Common myeloid progenitor, CD34-positive (primary cell): ENCODE measurements around the gene RIMBP3B. TPM values are rescaled to one million over a fixed set of nuclear protein-coding genes. Genes with fewer than 3 reads are reported as not detected.
"Not testable (repeated sequence)": the region's sequence is repeated elsewhere in the genome, so short reads cannot be mapped to it uniquely, and the experiment has no call there.

Experiments
- CTCF ChIA-PET: fragments of 350-600 bp; sonication (Branson Sonifier 250); formaldehyde crosslinking; loops from one replicate; lab custom pipeline; 2021; ENCODE audit warnings: antibody characterized with exemption; lab: Charles Lee
- POLR2A ChIA-PET: fragments of 350-600 bp; sonication (Branson Sonifier 250); formaldehyde crosslinking; loops from one replicate; lab custom pipeline; 2021; ENCODE audit warnings: antibody characterized with exemption; lab: Charles Lee
- DNase-seq, 3 donors: peaks; one replicate each; pipeline versions ENCODE4 v3.0.0 to v3.0.0-alpha.2; 2013
- H3K27ac ChIP-seq, 2 experiments: 1 replicate in 1 of 2; 2 replicates in 1 of 2; pipeline ENCODE4 v1.7.0; 2013; ENCODE audit warnings: inconsistent platforms in 2 of 2, low read length in 2 of 2, mild to moderate bottlenecking in 2 of 2, low read depth in 1 of 2, moderate library complexity in 1 of 2; ENCODE audit not compliant: severe bottlenecking in 2 of 2, insufficient read depth in 1 of 2, poor library complexity in 1 of 2
- H3K27me3 ChIP-seq, 5 experiments: replicated peaks in 2 of 5; 1 replicate in 3 of 5; 2 replicates in 2 of 5; pipeline versions ENCODE4 v1.6.1 to v1.7.0; 2013; ENCODE audit warnings: low read length in 4 of 5, mild to moderate bottlenecking in 2 of 5, moderate library complexity in 2 of 5, inconsistent platforms in 1 of 5; ENCODE audit not compliant: insufficient read depth in 5 of 5, control insufficient read depth in 4 of 5
- H3K36me3 ChIP-seq, 4 experiments: 1 replicate in 2 of 4; 2 replicates in 2 of 4; pipeline versions ENCODE4 v1.6.1 to v1.7.0; 2013; ENCODE audit warnings: low read length in 3 of 4, control low read depth in 1 of 4, mild to moderate bottlenecking in 1 of 4; ENCODE audit not compliant: control insufficient read depth in 4 of 4, insufficient read depth in 4 of 4
- H3K4me1 ChIP-seq, 4 experiments: 1 replicate in 3 of 4; 2 replicates in 1 of 4; pipeline versions ENCODE4 v1.6.1 to v1.7.1; 2013; ENCODE audit warnings: low read length in 3 of 4, mild to moderate bottlenecking in 3 of 4, control low read depth in 1 of 4, inconsistent platforms in 1 of 4, moderate library complexity in 1 of 4; ENCODE audit not compliant: control insufficient read depth in 4 of 4, insufficient read depth in 4 of 4; ENCODE audit errors: control extremely low read depth in 1 of 4
- H3K4me3 ChIP-seq, 7 experiments: 1 replicate in 4 of 7; 2 replicates in 3 of 7; pipeline versions ENCODE4 v1.5.1 to v1.7.0; 2013; ENCODE audit warnings: mild to moderate bottlenecking in 7 of 7, low read length in 6 of 7, moderate library complexity in 6 of 7, inconsistent platforms in 2 of 7, low read depth in 2 of 7, control low read depth in 1 of 7; ENCODE audit not compliant: insufficient read depth in 4 of 7, control insufficient read depth in 1 of 7; ENCODE audit errors: extremely low read depth in 1 of 7
- H3K9me3 ChIP-seq, 5 experiments: 1 replicate in 4 of 5; 2 replicates in 1 of 5; pipeline versions ENCODE4 v1.6.1 to v1.7.1; 2013; ENCODE audit warnings: low read length in 4 of 5, mild to moderate bottlenecking in 2 of 5, inconsistent platforms in 1 of 5, low read depth in 1 of 5, moderate library complexity in 1 of 5; ENCODE audit not compliant: control insufficient read depth in 4 of 5, insufficient read depth in 2 of 5; ENCODE audit errors: control extremely low read depth in 1 of 5
- WGBS: methylation state at CpG from one replicate; pipeline ENCODE4 v1.1.5; 2013; ENCODE audit not compliant: insufficient coverage; 5-methylcytosine and 5-hydroxymethylcytosine counted together
- polyA plus RNA-seq: library from polyadenylated mRNA; unstranded; fragments of 120-200 nt; gene quantifications from one replicate; pipeline ENCODE4 v1.2.1, GENCODE V29; 2013

The RIMBP3B gene, protein sequence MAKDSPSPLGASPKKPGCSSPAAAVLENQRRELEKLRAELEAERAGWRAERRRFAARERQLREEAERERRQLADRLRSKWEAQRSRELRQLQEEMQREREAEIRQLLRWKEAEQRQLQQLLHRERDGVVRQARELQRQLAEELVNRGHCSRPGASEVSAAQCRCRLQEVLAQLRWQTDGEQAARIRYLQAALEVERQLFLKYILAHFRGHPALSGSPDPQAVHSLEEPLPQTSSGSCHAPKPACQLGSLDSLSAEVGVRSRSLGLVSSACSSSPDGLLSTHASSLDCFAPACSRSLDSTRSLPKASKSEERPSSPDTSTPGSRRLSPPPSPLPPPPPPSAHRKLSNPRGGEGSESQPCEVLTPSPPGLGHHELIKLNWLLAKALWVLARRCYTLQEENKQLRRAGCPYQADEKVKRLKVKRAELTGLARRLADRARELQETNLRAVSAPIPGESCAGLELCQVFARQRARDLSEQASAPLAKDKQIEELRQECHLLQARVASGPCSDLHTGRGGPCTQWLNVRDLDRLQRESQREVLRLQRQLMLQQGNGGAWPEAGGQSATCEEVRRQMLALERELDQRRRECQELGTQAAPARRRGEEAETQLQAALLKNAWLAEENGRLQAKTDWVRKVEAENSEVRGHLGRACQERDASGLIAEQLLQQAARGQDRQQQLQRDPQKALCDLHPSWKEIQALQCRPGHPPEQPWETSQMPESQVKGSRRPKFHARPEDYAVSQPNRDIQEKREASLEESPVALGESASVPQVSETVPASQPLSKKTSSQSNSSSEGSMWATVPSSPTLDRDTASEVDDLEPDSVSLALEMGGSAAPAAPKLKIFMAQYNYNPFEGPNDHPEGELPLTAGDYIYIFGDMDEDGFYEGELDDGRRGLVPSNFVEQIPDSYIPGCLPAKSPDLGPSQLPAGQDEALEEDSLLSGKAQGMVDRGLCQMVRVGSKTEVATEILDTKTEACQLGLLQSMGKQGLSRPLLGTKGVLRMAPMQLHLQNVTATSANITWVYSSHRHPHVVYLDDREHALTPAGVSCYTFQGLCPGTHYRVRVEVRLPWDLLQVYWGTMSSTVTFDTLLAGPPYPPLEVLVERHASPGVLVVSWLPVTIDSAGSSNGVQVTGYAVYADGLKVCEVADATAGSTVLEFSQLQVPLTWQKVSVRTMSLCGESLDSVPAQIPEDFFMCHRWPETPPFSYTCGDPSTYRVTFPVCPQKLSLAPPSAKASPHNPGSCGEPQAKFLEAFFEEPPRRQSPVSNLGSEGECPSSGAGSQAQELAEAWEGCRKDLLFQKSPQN (N-terminal part only)
- 0.41 TPM for polyA plus RNA-seq

DNA sequence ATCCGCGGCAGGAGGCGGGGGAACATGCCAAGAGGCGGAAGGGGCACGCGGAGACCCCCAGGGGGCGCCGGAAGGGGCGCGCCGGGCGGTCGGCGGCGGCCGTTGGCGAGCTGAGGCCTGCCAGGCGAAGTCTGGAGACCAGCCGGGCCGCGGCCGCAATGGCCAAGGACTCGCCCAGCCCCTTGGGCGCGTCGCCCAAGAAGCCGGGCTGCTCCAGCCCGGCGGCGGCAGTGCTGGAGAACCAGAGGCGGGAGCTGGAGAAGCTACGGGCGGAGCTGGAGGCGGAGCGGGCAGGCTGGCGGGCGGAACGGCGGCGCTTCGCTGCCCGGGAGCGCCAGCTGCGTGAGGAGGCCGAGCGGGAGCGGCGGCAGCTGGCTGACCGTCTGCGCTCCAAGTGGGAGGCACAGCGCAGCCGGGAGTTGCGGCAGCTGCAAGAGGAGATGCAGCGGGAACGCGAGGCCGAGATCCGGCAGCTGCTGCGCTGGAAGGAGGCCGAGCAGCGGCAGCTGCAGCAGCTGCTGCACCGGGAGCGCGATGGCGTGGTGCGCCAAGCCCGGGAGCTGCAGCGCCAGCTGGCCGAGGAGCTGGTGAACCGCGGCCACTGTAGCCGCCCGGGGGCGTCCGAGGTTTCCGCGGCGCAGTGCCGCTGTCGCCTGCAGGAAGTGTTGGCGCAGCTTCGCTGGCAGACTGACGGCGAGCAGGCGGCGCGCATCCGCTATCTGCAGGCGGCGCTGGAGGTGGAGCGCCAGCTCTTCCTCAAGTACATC is at the start of gene RIMBP3B:
RIMBP3B (plus strand) TSS at position 51 of the 767 bp plus-strand sequence; CDS start at position 159, 108 bp downstream.
- H3K27me3 ChIP-seq, H3K27ac ChIP-seq, H3K4me3 ChIP-seq, CTCF ChIA-PET, H3K4me1 ChIP-seq, POLR2A ChIA-PET, H3K36me3 ChIP-seq, H3K9me3 ChIP-seq, DNase-seq: not testable (repeated sequence)
- WGBS, result no CpG with 5 or more reads among the region's 91 CpGs

DNA sequence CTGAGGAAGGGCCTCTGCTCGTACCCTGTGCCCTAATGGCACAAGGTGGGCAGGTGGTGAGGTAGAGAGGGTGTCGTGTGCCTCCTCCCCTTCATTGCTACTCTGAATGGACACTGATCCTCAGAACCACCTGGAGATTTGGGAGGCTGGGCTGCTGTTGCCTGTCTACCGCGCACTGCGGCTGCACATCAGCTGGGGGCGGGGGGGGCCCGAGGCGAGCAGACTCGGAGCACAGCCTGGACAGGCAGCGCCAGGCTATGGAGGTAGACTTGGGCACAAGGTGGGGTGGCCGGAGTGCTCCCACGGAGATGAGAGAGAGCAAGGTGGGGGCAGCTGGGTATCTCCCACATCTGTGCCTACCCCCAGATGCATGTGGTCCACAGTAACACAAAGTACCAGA is 26.0 kb upstream of the RIMBP3B start:
- H3K9me3 ChIP-seq, H3K4me3 ChIP-seq, DNase-seq, H3K4me1 ChIP-seq, CTCF ChIA-PET, H3K27ac ChIP-seq, H3K36me3 ChIP-seq, H3K27me3 ChIP-seq, POLR2A ChIA-PET: not testable (repeated sequence)
- WGBS, result no CpG with 5 or more reads among the region's 12 CpGs

DNA sequence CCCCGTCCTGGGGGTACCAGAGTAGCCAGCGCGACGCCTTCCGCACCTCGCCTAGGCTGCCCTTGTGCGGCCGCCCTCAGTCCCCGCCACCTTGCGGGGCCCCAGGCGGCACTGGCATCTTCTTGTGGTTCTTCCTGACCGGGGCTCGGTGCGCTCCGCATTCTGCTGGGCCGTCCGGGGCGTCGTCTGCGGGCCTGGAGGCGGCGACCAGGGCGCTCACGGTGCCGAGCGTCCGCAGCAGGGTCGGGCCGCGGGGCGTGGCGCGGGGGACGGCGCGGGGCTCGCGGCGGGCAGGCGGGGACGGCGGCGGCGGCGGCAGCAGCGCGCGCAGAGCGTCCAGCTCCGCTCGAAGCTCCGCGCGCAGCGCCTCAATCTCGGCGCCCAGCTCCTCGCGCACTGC is 23.0 kb upstream of the RIMBP3B start:
- peak in 1 of 3 donors; percentile 3 for DNase-seq
- H3K9me3 ChIP-seq, H3K27ac ChIP-seq, H3K4me1 ChIP-seq, CTCF ChIA-PET, H3K36me3 ChIP-seq, H3K27me3 ChIP-seq, POLR2A ChIA-PET, H3K4me3 ChIP-seq: not testable (repeated sequence)
- WGBS, result no CpG with 5 or more reads among the region's 59 CpGs

DNA sequence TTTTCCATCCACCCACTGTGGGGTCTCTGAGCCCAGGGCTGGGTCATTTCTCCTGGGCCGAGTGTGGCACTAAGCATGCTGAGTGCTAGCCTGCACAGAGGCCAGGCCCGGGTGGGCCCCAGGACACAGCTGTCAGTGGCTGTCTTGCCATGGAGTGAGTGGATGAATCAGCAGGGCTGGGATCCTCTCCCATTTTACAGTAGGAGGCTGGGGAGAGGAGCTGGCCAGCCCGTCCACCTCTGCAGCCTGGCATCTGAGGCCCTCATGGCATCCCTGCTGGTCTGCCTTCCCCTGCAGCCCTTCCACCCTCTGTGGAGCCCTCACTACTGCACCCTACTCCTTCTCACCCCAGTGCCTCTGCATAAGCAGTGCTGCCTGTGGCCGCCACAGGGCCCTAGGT is 21.1 kb upstream of the RIMBP3B start:
- H3K4me1 ChIP-seq, DNase-seq, H3K9me3 ChIP-seq, POLR2A ChIA-PET, CTCF ChIA-PET, H3K27me3 ChIP-seq, H3K27ac ChIP-seq, H3K4me3 ChIP-seq, H3K36me3 ChIP-seq: not testable (repeated sequence)
- WGBS, result no CpG with 5 or more reads among the region's 4 CpGs

DNA sequence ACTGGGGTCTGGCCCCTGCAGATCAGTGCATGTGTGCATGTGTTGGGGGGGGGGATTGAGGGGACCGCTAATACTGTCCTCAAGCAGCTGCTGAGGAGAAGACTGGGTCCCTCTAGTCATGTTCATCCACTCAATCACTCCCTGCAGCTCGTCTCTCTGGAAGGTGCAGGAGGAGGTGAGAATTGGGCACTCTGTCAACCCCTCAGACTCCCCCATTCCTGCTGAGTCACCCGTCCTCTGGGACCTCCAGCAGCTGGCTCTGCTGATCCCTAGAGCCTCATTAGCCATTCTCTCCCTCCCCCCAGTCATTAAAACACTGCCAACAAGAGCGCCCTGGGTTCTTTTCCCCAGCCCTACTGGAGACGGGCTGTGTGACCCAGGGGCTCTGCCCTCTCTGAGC is 20.5 kb upstream of the RIMBP3B start:
- POLR2A ChIA-PET, H3K27me3 ChIP-seq, H3K4me3 ChIP-seq, H3K9me3 ChIP-seq, H3K36me3 ChIP-seq, H3K27ac ChIP-seq, DNase-seq, H3K4me1 ChIP-seq, CTCF ChIA-PET: not testable (repeated sequence)
- no CpG with 5 or more reads among the region's 5 CpGs for WGBS

DNA sequence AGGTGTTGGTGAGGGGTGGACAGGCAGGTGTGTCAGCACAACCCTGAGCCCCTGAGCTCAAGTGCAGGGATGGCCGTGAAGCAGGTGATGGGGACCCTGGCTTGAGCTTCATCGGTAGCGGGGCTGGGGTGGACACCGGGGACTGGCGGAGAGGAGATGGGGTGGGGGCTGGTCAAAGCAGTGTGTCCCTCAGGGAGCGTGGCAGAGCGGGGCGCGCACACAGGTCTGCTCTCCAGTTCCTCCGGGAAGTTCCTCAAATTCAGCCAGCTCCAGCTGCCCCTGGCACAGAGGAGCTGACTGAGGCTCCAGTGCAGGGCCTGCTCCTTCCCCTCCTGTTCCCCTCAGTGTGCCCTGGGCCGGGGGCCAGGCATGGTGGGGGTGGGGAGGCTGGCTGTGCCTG is 19.7 kb upstream of the RIMBP3B start:
- CTCF ChIA-PET, H3K27ac ChIP-seq, H3K36me3 ChIP-seq, POLR2A ChIA-PET, DNase-seq, H3K4me1 ChIP-seq, H3K27me3 ChIP-seq, H3K4me3 ChIP-seq, H3K9me3 ChIP-seq: not testable (repeated sequence)
- WGBS, result no CpG with 5 or more reads among the region's 11 CpGs
